ENCODE data around the gene IMPA2.
"Not testable (repeated sequence)": the region's sequence is repeated elsewhere in the genome, so short reads cannot be mapped to it uniquely, and the experiment has no call there.

IMPA2 gene

DNA sequence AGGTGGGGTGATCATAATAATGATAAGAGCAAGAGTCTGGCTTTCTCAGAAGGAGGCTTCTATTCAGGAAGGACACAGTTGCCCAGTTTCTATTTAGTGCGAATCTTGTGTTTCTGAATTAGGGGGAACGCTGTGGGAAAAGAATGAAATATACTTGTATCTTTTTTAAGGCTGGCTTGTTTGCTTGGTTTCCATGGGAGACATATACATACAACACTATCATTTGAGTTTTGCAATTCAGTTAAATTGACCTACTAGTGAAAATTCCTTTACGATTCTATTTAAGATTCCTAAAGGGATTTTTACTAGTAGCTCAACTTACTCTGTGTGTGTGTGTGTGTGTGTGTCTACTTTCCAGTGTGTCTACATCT, 87.6 kb downstream of the IMPA2 start:
- Histone ChIP-seq H3K27me3 (ENCODE audit: low read depth) (peaks cover 5% of the 10 kb centered on the region; the same call in 1 of the 2 replicates), H3K9me3 (no peaks in the 10 kb centered on the region), H3K4me3 (no peak overlapping the region), H3K4me1 (no peaks in the 10 kb centered on the region), H3K36me3 (replicated peaks) (no peaks in the 10 kb centered on the region)
- no peak for DNase-seq (ENCODE audit: low spot score in 2 of 2)
- in situ Hi-C loops (cut with MboI; ENCODE audit: low sequenced_read_pairs), result no loop called here

DNA sequence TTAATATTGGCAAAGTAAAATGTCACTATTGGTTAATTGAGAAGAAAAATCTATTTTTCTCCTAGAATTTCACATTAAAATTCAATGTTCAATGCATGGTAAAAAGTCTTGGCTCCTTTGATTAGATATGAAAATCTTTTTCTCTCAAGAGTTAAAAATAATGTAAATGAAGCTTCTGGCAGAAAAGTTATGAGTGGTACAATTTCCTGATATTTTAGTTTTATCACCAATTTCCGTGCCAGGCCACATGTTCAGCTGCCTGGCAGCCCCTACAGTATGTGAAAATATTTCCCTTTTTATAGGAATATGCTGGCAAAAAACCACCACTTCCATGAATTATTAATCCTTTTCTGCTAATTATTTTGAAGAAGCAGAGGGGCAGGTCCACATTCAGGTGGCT, 89.8 kb downstream of the IMPA2 start:
- H3K9me3 ChIP-seq; H3K4me1 ChIP-seq; H3K27me3 ChIP-seq (ENCODE audit: low read depth); DNase-seq (ENCODE audit: low spot score in 2 of 2); H3K36me3 ChIP-seq (replicated peaks); in situ Hi-C loops (cut with MboI; ENCODE audit: low sequenced_read_pairs); H3K4me3 ChIP-seq: not testable (repeated sequence)

DNA sequence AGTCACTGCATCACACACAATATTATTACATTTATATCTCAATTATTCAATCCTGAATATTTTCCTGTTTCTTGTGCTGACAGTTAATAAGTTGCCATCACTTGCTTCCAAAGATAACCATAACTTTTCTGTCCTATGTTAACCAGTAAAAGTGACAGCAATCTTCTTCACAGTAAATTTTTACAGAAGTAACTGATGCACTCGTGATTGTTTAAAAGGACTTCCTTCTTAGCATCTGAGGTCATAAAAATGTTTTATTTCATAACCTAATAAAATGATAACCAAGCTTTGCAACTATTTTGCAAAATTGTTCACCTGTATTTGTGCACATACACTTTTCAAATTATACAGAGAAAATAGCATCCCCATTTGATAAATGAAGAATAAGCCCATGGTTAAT, 91.7 kb downstream of the IMPA2 start:
- DNase-seq (ENCODE audit: low spot score in 2 of 2), result no peak
- H3K36me3 ChIP-seq (replicated peaks), result no peaks in the 10 kb centered on the region
- in situ Hi-C loops (cut with MboI; ENCODE audit: low sequenced_read_pairs), result no loop called here

DNA sequence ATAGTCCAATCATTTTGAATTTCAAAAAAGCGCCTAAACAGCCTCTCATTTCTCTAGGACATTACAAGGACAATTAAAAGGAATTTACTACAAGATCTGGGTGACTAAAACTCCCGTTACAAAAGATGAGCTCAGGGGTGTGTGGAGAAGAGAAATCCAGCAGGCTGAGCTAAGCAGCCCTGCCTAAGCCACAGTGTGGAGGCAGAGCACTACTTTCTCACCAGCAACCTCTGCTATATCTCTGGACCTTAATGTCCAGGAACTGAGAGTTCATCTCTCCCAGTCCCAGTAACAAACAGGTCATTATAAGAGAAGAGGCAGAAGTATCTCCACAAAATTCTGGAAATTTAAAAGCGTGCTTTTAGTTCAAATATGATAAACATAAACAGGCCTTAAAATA, 93.4 kb downstream of the IMPA2 start:
- no peak for DNase-seq (ENCODE audit: low spot score in 2 of 2)
- Histone ChIP-seq H3K9me3 (no peaks in the 10 kb centered on the region), H3K4me3 (no peak overlapping the region), H3K4me1 (no peaks in the 10 kb centered on the region), H3K36me3 (replicated peaks) (no peaks in the 10 kb centered on the region), H3K27me3 (ENCODE audit: low read depth) (peaks cover 5% of the 10 kb centered on the region; the same call in 1 of the 2 replicates)
- in situ Hi-C loops (cut with MboI; ENCODE audit: low sequenced_read_pairs), result no loop called here

More for the DNA sequence above, 91.7 kb downstream of the IMPA2 start:
- H3K4me1 ChIP-seq, result no peaks in the 10 kb centered on the region
- no peak overlapping the region for H3K4me3 ChIP-seq
- H3K9me3 ChIP-seq, result no peaks in the 10 kb centered on the region
- peaks cover 5% of the 10 kb centered on the region; the same call in 1 of the 2 replicates for H3K27me3 ChIP-seq (ENCODE audit: low read depth)

DNA sequence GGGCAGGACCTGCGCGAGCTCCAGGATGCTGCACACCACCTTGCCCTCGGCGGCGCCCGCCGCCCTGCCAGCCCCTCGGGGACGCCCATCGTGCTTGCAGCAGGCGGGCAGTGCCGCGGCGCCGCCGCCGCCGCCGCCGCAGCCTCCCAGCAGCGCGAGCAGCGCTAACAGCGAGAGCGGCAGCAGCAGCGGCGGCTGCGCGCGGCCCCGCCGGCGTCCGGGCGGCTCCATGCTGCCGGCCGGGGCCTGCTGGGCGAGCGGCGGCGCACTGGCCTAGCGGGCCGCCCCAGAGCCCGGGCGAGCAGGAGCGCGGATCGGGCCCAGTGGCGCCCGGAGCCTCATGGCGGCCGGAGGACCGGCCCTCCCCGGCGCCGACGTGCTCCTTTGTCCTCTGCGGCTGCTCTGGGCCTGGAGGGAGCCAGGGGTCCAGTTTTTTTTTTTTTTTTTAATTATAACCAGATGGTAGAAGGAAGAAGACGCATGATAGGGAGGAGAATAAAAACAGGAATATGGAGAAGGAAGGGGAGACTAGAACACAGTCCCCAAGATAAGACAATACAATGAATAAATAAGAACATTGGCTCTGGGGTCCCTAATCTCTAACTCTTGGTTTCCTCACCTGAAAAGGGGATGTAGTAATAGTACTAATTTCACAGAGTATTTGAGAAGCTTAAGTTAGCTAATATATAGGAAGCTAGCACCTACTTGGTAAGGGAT, 95.3 kb downstream of the IMPA2 start:
- in situ Hi-C loops (cut with MboI; ENCODE audit: low sequenced_read_pairs), result no loop called here
- H3K4me3 ChIP-seq, result no peak overlapping the region
- DNase-seq (ENCODE audit: low spot score in 2 of 2), result no peak
- peaks cover 5% of the 10 kb centered on the region; the same call in 1 of the 2 replicates for H3K27me3 ChIP-seq (ENCODE audit: low read depth)
- no peaks in the 10 kb centered on the region for H3K4me1 ChIP-seq
- H3K36me3 ChIP-seq (replicated peaks), result no peaks in the 10 kb centered on the region
- no peaks in the 10 kb centered on the region for H3K9me3 ChIP-seq

DNA sequence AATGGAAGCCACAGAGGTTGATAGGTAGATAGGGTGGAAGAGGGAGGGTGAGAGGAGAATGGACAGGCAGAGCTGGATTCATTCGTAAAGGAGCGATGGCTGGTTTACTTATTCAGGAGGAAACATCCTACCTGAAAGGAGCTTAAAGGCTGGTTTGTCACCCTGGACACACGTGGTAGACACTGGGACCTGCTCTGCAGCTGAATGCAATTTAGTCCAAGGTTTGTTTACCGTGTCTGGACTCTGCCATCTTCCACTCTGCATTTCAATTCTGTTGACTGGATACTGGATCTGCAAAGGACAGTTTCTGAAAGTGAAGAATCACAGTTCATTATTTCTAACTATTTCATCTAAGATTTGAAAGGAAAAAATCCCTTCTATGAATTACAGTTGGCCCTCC, 96.7 kb downstream of the IMPA2 start:
- DNase-seq (ENCODE audit: low spot score in 2 of 2); H3K36me3 ChIP-seq (replicated peaks); H3K27me3 ChIP-seq (ENCODE audit: low read depth); H3K4me1 ChIP-seq; in situ Hi-C loops (cut with MboI; ENCODE audit: low sequenced_read_pairs); H3K9me3 ChIP-seq; H3K4me3 ChIP-seq: not testable (repeated sequence)

DNA sequence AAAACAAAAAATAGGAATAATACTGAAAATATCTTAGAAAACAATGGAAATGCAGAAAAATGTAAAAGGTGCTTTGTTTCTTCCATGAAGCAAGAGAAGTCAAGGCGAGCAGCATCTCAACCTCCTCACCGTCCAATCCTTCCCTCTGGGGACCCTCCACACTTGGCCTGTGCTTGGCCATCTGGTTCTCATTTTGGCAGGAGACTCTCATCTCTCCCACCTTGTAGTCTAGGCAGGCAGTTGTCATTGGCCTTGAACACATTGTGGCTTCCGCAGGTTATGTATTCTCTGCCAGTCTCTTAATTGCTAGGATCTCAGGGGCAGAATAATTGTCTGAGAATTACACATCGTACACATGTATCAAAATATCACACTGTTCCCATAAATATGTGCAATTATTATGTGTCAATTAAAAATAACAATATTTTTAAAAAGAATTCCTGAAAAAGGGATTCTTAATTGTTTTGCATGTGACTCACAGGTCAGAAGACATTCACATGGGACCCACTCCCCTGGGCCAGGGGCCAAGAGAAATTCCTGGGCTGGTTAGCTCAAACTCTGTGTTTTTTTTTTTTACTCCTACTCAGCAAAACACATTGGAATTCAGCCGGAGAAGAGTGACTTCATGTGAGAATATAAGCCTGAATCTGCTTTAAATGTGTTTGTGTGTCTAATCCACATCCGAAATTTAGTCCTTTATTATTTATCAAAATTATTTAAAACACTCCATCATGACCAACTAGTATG, 98.4 kb downstream of the IMPA2 start:
- peaks cover 9% of the 10 kb centered on the region for H3K27me3 ChIP-seq (ENCODE audit: low read depth)
- no peaks in the 10 kb centered on the region for H3K9me3 ChIP-seq
- in situ Hi-C loops (cut with MboI; ENCODE audit: low sequenced_read_pairs), result no loop called here
- H3K36me3 ChIP-seq (replicated peaks), result no peaks in the 10 kb centered on the region
- H3K4me3 ChIP-seq, result no peak overlapping the region
- no peaks in the 10 kb centered on the region for H3K4me1 ChIP-seq
- no peak for DNase-seq (ENCODE audit: low spot score in 2 of 2)

Data from HAP-1 (cell line).